Effector memory CD8-positive, alpha-beta T cell (primary cell): ENCODE measurements around the gene FLVCR1.
"Not testable (repeated sequence)": the region's sequence is repeated elsewhere in the genome, so short reads cannot be mapped to it uniquely, and the experiment has no call there.

ENCODE experiments used
- ATAC-seq: fragments of 150-1000 bp; cut with Tn5 transposase; replicated peaks from 2 replicates; pipeline ENCODE4 v1.10.0; 2021; ENCODE audit warnings: mild to moderate bottlenecking, moderate library complexity
- DNase-seq, 3 experiments: peaks; one replicate each; pipeline ENCODE4 v3.0.0; 2021
- H3K27ac Mint-ChIP-seq, 2 donors: one replicate each; pipeline ENCODE4 v1.8.0; 2022; ENCODE audit warnings: mild to moderate bottlenecking in 2 of 2, mixed read lengths in 2 of 2, moderate library complexity in 2 of 2
- H3K27me3 Mint-ChIP-seq, 2 donors: one replicate each; pipeline ENCODE4 v1.8.0; 2022; ENCODE audit warnings: mixed read lengths in 2 of 2
- H3K36me3 Mint-ChIP-seq: one replicate; pipeline ENCODE4 v1.8.0; 2022; ENCODE audit warnings: mild to moderate bottlenecking, moderate library complexity, mixed read lengths; ENCODE audit not compliant: insufficient read depth
- H3K4me1 Mint-ChIP-seq, 2 donors: one replicate each; pipeline ENCODE4 v1.8.0; 2022; ENCODE audit warnings: low read depth in 2 of 2, mixed read lengths in 2 of 2
- H3K4me3 Mint-ChIP-seq, 2 donors: one replicate each; pipeline ENCODE4 v1.8.0; 2022; ENCODE audit warnings: mild to moderate bottlenecking in 2 of 2, mixed read lengths in 2 of 2, moderate library complexity in 2 of 2
- H3K9me3 Mint-ChIP-seq, 2 donors: one replicate each; pipeline ENCODE4 v1.8.0; 2022; ENCODE audit warnings: mixed read lengths in 2 of 2

The FLVCR1 gene

DNA sequence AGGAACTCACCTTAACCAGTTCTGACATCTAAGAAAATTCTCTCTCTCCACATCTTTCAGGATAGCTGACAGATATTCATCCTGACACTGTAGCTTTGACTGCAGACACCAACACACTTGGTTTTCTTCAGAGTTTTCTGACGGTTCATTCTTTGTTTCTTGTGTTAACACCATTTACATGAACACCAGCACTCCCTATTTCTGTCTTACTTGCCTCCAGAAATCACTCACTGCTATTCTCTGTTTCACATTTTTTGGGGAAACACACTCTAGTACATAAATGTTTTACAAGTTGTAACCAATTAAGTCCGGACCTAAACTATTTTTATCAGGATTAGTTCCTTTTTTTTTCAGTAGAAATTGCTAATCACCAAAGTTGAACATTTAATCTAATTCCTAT is 15.4 kb downstream of the FLVCR1 start:
- H3K27ac Mint-ChIP-seq: no peak overlapping the region
- no peaks in the 10 kb centered on the region for H3K9me3 Mint-ChIP-seq
- DNase-seq (no peak), ATAC-seq (no peak)
- H3K36me3 Mint-ChIP-seq: peaks cover 46% of the 10 kb centered on the region
- no peak overlapping the region for H3K4me3 Mint-ChIP-seq
- no peaks in the 10 kb centered on the region for H3K27me3 Mint-ChIP-seq
- H3K4me1 Mint-ChIP-seq: no peaks in the 10 kb centered on the region

DNA sequence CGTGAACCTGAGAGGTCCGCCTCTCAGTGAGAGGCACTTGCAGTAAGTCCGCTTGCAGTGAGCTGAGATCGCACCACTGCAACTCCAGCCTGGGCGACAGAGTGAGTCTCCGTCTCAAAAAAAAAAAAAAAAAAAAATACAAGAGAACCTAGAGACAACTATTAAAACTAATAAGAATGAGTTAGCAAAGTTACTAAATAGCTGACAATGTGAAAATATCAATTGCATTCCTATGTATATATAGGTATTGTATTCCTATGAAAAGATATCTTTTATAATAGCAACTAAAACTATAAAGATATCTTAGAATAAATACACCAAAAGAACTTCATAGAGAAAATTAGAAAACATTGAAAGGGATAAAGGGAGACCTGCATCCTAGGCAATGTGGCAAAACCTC is 20.3 kb downstream of the FLVCR1 start:
- Mint-ChIP-seq H3K9me3 (no peaks in the 10 kb centered on the region), H3K4me1 (no peaks in the 10 kb centered on the region), H3K27ac (no peak overlapping the region), H3K4me3 (no peak overlapping the region), H3K36me3 (peaks cover 39% of the 10 kb centered on the region), H3K27me3 (no peaks in the 10 kb centered on the region)
- ATAC-seq: no peak
- no peak for DNase-seq

DNA sequence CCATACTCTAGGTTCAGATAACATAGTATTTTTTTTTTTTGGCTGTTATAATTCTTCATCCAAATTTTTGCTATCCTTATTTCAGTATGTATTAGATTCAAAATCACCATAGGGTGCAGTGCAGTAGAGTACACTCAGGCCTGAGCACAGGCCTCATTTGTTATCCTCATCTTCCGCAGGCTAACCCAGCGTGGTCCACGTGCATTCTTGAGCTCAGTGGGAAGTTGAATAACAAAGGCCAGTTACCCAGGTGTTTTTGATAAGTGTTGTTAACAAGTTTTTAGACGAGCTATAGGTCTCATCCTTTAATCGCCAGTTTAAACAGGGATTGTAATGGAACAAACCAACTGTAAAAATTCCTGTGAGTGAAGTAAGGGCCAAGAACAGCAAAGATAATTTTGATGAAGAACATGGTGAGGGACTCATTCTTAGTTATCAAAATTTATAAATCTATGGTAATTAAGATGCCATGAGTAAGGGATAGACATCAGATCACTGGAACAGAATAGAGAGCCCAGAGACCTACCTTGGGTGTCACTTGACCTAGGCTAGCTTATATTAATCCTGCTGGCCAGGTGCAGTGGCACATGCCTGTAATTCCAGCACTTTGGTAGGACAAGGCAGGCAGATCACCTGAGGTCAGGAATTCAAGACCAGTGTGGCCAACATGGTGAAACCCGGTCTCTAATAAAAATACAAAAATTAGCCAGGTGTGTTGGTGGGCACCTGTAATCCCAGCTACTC is 22.0 kb downstream of the FLVCR1 start:
- H3K36me3 Mint-ChIP-seq: peaks cover 39% of the 10 kb centered on the region
- H3K4me1 Mint-ChIP-seq: no peaks in the 10 kb centered on the region
- H3K27me3 Mint-ChIP-seq: no peaks in the 10 kb centered on the region
- DNase-seq (no peak), ATAC-seq (no peak)
- no peak overlapping the region for H3K27ac Mint-ChIP-seq
- no peaks in the 10 kb centered on the region for H3K9me3 Mint-ChIP-seq
- H3K4me3 Mint-ChIP-seq: no peak overlapping the region

DNA sequence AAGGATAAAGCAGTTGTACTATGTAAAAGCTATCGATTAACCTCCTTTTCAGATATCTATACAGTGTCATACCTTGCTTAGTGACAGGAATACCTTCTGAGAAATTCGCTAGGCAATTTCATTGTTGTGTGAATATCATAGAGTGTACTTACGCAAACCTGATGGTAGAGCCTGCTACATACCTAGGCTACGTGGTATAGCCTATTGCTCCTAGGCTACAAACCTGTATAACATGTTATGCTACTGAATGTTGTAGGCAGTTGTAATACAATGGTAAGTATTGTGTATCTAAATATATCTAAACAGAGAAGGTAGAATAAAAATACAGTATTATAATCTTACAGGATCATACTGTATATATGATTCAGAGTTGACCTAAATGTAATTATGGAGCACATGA is 26.5 kb downstream of the FLVCR1 start:
- Mint-ChIP-seq H3K36me3 (peaks cover 54% of the 10 kb centered on the region), H3K9me3 (no peaks in the 10 kb centered on the region), H3K27me3 (no peaks in the 10 kb centered on the region), H3K4me3 (no peak overlapping the region), H3K4me1 (no peaks in the 10 kb centered on the region), H3K27ac (no peak overlapping the region)
- no peak for ATAC-seq
- DNase-seq: no peak

DNA sequence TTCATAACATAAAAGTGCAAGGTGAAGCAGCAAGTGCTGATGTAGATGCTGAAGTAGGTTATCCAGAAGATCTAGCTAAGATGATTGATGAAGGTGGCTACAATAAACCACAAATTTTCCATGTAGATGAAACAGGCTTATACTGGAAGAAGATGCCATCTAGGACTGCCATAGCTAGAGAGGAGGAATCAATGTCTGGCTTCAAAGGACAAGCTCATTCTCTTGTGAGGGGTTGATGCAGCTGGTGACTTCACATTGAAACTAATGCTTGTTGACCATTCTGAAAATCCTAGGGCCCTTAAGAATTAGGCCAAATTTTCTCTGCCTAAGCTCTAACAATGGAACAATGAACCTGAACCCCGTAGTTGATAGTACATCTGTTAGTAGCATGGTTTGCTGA is 34.0 kb downstream of the FLVCR1 start:
- H3K36me3 Mint-ChIP-seq: peaks cover 38% of the 10 kb centered on the region
- H3K4me3 Mint-ChIP-seq: no peak overlapping the region
- no peaks in the 10 kb centered on the region for H3K9me3 Mint-ChIP-seq
- no peaks in the 10 kb centered on the region for H3K4me1 Mint-ChIP-seq
- H3K27ac Mint-ChIP-seq: no peak overlapping the region
- ATAC-seq (no peak), DNase-seq (no peak)
- no peaks in the 10 kb centered on the region for H3K27me3 Mint-ChIP-seq

DNA sequence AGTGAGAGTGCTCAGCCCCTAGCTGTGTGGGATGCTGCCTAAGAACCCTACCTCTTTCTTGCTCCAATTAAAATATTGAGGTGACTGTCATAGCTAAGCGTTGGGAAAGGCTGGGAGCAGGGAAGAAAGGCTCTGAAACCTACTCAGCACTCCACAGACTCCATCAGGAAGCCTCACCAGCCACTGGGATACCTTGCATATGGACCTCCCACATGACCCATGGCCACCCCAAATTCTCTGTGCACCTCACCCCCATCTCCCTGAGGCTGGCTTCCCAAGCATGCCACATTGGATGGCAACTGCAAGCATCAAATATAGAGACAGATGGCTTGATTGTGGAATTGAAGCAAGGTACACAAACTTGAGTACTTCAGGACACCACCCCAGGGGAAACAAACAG is 41.8 kb downstream of the FLVCR1 start:
- Mint-ChIP-seq H3K4me1 (no peaks in the 10 kb centered on the region), H3K36me3 (peaks cover 8% of the 10 kb centered on the region), H3K27ac (no peak overlapping the region), H3K9me3 (peaks cover 0 to 13% of the 10 kb centered on the region in 2 donors), H3K4me3 (no peak overlapping the region), H3K27me3 (no peaks in the 10 kb centered on the region)
- ATAC-seq: no peak
- DNase-seq: no peak

DNA sequence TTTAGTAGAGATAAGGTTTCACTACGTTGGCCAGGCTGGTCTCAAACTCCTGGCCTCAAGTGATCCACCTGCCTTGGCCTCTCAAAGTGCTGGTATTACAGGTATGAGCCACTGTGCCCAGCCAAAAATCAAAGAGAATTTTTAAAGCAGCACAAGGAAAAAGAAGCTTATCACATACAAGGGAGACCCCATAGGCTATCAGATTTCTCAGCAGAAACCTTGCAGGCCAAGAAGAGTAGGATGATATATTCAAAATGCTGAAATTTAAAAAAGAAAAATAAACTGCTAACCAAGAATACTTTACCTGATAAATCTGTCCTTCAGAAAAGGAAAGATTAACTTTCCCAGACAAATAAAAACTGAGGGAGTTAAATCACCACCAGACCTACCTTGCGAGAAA is 43.2 kb downstream of the FLVCR1 start:
- ATAC-seq (no peak), DNase-seq (no peak)
- Mint-ChIP-seq H3K36me3 (peaks cover under 1% of the 10 kb centered on the region), H3K9me3 (peaks cover 0 to 13% of the 10 kb centered on the region in 2 donors), H3K27me3 (no peaks in the 10 kb centered on the region), H3K4me1 (no peaks in the 10 kb centered on the region), H3K4me3 (no peak overlapping the region), H3K27ac (no peak overlapping the region)

DNA sequence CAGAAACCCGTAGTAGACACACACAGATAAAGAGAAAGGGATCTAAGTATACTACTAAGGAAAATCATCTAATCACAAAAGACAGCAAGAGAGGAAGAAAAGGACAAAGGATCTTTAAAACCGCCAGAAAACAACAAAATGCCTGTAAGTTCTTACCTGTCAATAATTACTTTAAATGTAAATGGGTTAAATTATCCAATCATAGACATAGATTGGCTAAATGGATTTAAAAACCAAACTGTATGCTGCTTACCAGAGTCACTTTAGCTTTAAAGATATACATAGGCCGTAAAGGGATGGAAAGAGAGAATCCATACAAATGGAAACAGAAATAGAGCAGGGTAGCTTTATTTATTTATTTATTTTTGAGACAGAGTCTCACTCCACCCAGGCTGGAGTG is 44.0 kb downstream of the FLVCR1 start:
- no peak overlapping the region for H3K4me3 Mint-ChIP-seq
- H3K27me3 Mint-ChIP-seq: no peaks in the 10 kb centered on the region
- H3K4me1 Mint-ChIP-seq: no peaks in the 10 kb centered on the region
- DNase-seq (no peak), ATAC-seq (no peak)
- H3K27ac Mint-ChIP-seq: no peak overlapping the region
- H3K9me3 Mint-ChIP-seq: peaks cover 0 to 13% of the 10 kb centered on the region in 2 donors
- no peaks in the 10 kb centered on the region for H3K36me3 Mint-ChIP-seq

DNA sequence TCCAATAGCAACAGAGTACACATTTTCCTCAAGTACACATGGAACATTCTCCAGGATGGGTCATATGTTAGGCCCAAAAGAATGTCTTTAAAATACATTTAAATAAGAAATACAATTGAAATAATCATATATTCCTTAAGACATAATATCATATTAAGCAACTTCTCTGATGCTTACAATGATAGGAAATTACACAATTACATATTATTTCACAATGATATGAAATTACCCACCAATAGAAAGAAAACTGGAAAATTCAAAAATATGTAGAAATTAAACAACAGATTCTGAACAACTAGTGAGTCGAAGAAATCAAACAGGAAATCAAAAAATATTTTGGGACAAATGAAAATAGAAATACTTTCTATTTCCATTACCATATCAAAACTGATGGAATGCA is 45.6 kb downstream of the FLVCR1 start:
- ATAC-seq: no peak
- Mint-ChIP-seq H3K27ac (no peak overlapping the region), H3K27me3 (peaks cover 0 to 6% of the 10 kb centered on the region in 2 donors), H3K9me3 (peaks cover 0 to 13% of the 10 kb centered on the region in 2 donors), H3K4me1 (no peaks in the 10 kb centered on the region), H3K4me3 (no peak overlapping the region), H3K36me3 (no peaks in the 10 kb centered on the region)
- no peak for DNase-seq

DNA sequence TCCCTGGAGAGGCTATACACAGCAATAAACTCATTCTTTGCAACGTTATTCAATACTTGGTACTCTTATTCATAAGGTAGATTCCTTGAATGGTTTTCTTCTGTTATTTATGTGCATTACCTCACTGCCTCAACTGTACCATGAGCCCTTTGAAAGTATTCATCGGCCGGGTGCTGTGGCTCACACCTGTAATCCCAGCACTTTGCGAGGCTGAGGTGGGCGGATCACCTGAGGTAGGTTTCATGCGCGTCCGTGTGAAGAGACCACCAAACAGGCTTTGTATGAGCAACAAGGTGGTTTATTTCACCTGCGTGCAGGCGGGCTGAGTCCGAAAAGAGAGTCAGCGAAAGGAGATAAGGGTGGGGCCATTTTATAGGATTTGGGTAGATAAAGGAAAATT is 50.0 kb downstream of the FLVCR1 start:
- H3K4me1 Mint-ChIP-seq, ATAC-seq, H3K27ac Mint-ChIP-seq, DNase-seq, H3K9me3 Mint-ChIP-seq, H3K4me3 Mint-ChIP-seq, H3K36me3 Mint-ChIP-seq: not testable (repeated sequence)
- peaks cover 6 to 23% of the 10 kb centered on the region in 2 donors for H3K27me3 Mint-ChIP-seq

DNA sequence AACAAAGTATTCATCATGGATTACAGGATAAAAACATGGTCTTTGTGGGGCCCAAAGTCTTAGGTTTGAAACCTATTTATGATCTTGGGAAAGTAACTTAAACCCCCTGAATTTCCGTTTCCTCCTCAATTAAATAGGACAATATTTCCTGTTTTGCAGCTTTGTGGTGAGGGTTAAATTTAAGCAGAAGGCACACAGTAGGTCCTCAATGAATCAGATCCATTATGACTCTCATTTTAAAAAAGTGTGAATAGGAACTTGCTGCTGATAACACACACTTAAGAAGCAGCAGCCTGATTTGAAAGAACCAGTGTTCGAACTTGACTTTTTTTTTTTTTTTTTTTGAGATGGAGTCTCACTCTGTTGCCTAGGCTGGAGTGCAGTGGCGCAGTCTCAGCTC is 50.9 kb downstream of the FLVCR1 start:
- ATAC-seq (no peak), DNase-seq (no peak)
- H3K27ac Mint-ChIP-seq: no peak overlapping the region
- no peaks in the 10 kb centered on the region for H3K36me3 Mint-ChIP-seq
- H3K4me1 Mint-ChIP-seq: no peaks in the 10 kb centered on the region
- no peaks in the 10 kb centered on the region for H3K9me3 Mint-ChIP-seq
- H3K4me3 Mint-ChIP-seq: no peak overlapping the region
- peaks cover 6 to 26% of the 10 kb centered on the region in 2 donors for H3K27me3 Mint-ChIP-seq

DNA sequence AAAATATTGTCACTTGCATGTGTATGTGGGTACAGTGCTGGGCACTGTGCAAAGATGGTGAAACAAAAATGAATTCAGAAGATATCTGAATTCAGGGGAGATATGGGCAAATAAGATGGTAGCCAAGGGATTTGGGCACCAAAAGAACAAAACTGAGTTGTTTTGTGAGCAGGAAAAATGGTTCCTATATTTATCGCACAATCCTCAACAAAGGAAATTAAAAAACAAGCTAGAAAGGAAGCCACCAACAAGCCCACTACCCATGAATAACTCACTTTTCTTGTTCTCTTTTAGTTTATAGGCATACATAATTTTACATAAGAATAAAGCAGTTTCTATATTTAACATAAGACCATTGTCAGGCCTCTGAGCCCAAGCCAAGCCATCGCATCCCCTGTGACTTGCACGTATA is 51.6 kb downstream of the FLVCR1 start:
- H3K36me3 Mint-ChIP-seq: no peaks in the 10 kb centered on the region

DNA sequence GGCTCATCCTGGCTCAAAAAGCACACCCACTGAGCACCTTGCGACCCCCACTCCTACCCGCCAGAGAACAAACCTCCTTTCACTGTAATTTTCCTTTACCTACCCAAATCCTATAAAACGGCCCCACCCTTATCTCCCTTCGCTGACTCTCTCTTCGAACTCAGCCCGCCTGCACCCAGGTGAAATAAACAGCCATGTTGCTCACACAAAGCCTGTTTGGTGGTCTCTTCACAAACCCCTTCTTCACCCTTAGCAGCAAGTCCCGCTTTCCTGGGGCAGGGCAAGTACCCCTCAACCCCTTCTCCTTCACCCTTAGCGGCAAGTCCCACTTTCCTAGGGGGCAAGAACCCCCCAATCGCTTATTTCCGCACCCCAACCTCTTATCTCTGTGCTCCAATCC is 52.1 kb downstream of the FLVCR1 start:
- not testable (repeated sequence) for H3K9me3 Mint-ChIP-seq, H3K27ac Mint-ChIP-seq, H3K36me3 Mint-ChIP-seq, ATAC-seq, H3K4me1 Mint-ChIP-seq, H3K4me3 Mint-ChIP-seq, DNase-seq
- peaks cover 9 to 35% of the 10 kb centered on the region in 2 donors for H3K27me3 Mint-ChIP-seq

More for the DNA sequence above, 51.6 kb downstream of the FLVCR1 start:
- H3K4me1 Mint-ChIP-seq: no peaks in the 10 kb centered on the region
- no peak overlapping the region for H3K27ac Mint-ChIP-seq
- H3K4me3 Mint-ChIP-seq: no peak overlapping the region
- ATAC-seq: no peak
- DNase-seq: no peak
- no peaks in the 10 kb centered on the region for H3K9me3 Mint-ChIP-seq
- peaks cover 6 to 30% of the 10 kb centered on the region in 2 donors for H3K27me3 Mint-ChIP-seq

DNA sequence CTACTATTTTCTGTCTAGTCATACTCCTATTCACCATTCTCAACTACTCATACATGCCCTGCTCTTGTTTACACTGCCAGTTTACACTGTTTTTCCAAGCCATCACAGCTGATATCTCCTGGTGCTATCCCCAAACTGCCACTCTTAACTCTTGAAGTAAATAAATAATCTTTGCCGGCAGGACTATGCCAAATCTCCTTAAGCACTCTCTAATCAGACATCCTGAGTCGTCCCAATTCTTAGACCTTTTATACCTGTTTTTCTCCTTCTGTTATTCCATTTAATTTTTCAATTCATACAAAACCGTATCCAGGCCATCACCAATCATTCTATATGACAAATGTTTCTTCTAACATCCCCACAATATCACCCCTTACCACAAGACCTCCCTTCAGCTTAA is 55.6 kb downstream of the FLVCR1 start:
- not testable (repeated sequence) for ATAC-seq, H3K4me3 Mint-ChIP-seq, H3K9me3 Mint-ChIP-seq, H3K4me1 Mint-ChIP-seq, DNase-seq, H3K36me3 Mint-ChIP-seq, H3K27ac Mint-ChIP-seq
- peaks cover 29 to 70% of the 10 kb centered on the region in 2 donors for H3K27me3 Mint-ChIP-seq
